NCI-H226 (cell line): Measurements from ENCODE around the gene XRN2.

Source experiments
- DNase-seq: peaks from one replicate; pipeline ENCODE4 v3.0.0-alpha.2; 2015

Gene XRN2

GRCh38 chr20:21433329-21433890, 130.3 kb downstream of the XRN2 start:
- DNase-seq = peak; percentile 80

- DNase-seq = peak; percentile 44
Observed at GRCh38 chr20:21435576-21435975, 132.4 kb downstream of the XRN2 start.

DNA sequence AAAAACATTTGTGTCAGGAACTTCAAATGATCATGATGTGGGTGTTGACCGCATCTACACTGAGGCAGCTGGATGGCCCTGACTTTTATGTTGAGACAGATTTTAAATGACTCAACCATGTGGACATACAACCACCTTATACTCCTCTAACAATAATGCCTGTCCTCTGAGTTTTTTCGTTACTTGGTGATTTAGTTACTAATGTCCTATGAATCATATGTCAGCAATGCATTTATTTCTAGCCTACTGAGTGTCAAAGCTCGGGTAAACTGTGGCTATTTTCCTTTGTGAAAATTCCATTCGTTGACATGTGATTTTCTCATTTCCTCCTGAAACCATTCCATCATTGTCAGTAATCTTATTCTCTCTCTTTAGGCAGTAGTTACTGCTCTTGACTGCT, 133.1 kb downstream of the XRN2 start:
- peak; percentile 95 for DNase-seq

DNA sequence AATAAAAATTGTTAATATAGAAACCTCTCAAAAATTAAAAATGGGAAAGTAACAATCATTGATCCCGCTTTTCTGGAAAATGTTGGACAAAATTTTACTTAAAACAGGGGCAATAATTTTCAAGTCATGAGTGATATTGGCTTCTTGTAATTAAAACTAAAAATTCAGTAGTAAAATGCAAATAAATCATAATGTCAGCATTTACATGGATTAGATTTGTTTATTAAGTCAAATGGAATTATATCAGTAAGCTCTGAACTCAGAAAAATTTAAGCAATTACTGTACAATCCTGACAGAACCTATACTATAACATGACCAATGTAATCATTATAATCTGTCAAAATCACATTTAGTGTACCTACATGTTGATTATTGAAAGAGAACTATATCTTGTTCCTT, 134.1 kb downstream of the XRN2 start:
- no peak for DNase-seq

GRCh38 chr20:21437816-21438215, 134.7 kb downstream of the XRN2 start:
- DNase-seq = no peak
